ENCODE results near the gene SPATA33.

SPATA33 gene

GRCh38 chr16:89657442-89658220 is at the start of gene SPATA33, which contains the start of gene CHMP1A:
Gene SPATA33, plus strand, starts transcription at chr16:89657836. Its CDS starts 76 bp downstream, at chr16:89657912.
Gene CHMP1A, minus strand, starts transcription at chr16:89657708. Its CDS starts 120 bp downstream, at chr16:89657588.
- DNase-seq: peak; percentile 93

- no peak for DNase-seq
These were observed 49.5 kb upstream of the SPATA33 start for GRCh38 chr16:89607937-89608740.

- DNase-seq: no peak
These were observed 47.6 kb upstream of the SPATA33 start for GRCh38 chr16:89610108-89610453.

GRCh38 chr16:89612415-89613166 is 45.0 kb upstream of the SPATA33 start:
- DNase-seq: no peak

GRCh38 chr16:89613231-89613953 is 44.2 kb upstream of the SPATA33 start, which contains the start of gene DPEP1:
Gene DPEP1, plus strand, starts transcription at chr16:89613642. Its CDS starts 16,769 bp downstream, at chr16:89630411.
- DNase-seq: no peak

- no peak for DNase-seq
These were observed 43.6 kb upstream of the SPATA33 start for GRCh38 chr16:89613954-89614459.

- DNase-seq: no peak
These were observed 42.5 kb upstream of the SPATA33 start for GRCh38 chr16:89615176-89615575.

GRCh38 chr16:89615596-89616090 is 42.0 kb upstream of the SPATA33 start:
- peak; percentile 28 for DNase-seq

GRCh38 chr16:89616623-89617022 is 41.0 kb upstream of the SPATA33 start:
- peak; percentile 50 for DNase-seq

- peak; percentile 8 for DNase-seq
These were observed 40.6 kb upstream of the SPATA33 start for GRCh38 chr16:89617036-89617435.

- no peak for DNase-seq
These were observed 39.3 kb upstream of the SPATA33 start for GRCh38 chr16:89618109-89618998.

GRCh38 chr16:89619840-89620239 is 37.8 kb upstream of the SPATA33 start:
- no peak for DNase-seq

GRCh38 chr16:89620406-89620841 is 37.2 kb upstream of the SPATA33 start:
- DNase-seq: no peak

GRCh38 chr16:89621136-89621697 is 36.4 kb upstream of the SPATA33 start:
- no peak for DNase-seq

GRCh38 chr16:89621698-89622409 is 35.8 kb upstream of the SPATA33 start:
- DNase-seq: no peak

GRCh38 chr16:89623511-89624261 is 34.0 kb upstream of the SPATA33 start:
- no peak for DNase-seq

- no peak for DNase-seq
These were observed 32.6 kb upstream of the SPATA33 start for GRCh38 chr16:89624777-89625761.
